Stimulated activated CD8-positive, alpha-beta memory T cell treated with anti-CD3 and anti-CD28 coated beads, Interleukin-12 subunit alpha, Interleukin-12 subunit beta, amount 100 ng/mL, for 4 hours (primary cell): Measurements from ENCODE around the gene C1QL3.
A peak's percentile ranks its signal among the peaks of the same experiment; 100 is the strongest.

Experiments
- DNase-seq: peaks from one replicate; pipeline ENCODE4 v3.0.0-alpha.2; 2020; ENCODE audit warnings: low read depth

C1QL3 gene

GRCh38 chr10:16493884-16494536 lies 27.7 kb downstream of the C1QL3 start:
- no peak for DNase-seq

DNA sequence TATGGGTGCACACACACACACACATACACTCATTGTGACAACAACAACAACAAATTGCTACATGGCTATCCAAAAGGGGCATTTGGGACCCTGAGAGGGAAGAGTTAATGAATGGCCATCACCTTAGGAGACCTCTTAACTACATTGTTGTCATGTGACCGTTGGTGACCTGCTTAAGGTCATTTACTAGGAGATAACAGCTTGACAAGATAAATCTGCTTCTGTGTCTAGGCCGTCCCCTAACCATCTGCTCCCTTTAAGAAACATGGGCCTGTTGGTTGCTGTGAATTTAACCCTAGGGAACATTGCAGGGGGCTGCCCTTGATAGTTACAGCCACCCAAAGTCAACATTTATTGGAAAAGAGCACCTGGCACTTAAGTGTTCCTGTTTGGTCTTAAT lies 29.7 kb downstream of the C1QL3 start:
- no peak for DNase-seq

- no peak for DNase-seq
These were observed 31.2 kb downstream of the C1QL3 start for GRCh38 chr10:16490511-16490910.

DNA sequence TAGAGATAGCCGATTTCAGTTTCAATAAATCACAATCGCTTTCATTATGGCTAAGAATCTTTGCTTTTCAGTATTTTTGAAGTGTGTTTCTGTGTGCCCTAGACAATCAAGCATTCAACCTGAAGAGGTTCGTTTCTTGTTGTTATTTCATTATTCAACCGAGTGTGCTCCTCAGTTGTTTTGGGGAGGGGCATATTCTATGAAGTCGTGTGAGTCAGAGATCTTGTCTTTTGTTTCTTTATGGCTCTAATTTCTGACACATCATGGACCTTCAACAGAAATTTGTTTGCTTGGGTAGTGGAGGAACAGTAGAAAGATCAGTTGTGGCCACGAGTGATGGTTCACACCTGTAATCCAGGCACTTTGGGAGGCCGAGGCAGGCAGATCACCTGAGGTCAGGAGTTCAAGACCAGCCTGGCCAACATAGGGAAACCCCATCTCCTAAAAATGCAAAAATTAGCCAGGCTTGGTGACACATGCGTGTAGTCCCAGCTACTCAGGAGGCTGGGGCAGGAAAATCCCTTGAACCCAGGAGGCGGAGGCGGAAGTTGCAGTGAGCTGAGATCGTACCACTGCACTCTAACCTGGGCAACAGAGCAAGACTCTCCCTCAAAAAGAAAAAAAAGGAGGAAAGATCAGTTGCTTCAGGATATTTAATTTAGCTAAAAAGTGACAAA lies 38.3 kb downstream of the C1QL3 start:
- no peak for DNase-seq

DNA sequence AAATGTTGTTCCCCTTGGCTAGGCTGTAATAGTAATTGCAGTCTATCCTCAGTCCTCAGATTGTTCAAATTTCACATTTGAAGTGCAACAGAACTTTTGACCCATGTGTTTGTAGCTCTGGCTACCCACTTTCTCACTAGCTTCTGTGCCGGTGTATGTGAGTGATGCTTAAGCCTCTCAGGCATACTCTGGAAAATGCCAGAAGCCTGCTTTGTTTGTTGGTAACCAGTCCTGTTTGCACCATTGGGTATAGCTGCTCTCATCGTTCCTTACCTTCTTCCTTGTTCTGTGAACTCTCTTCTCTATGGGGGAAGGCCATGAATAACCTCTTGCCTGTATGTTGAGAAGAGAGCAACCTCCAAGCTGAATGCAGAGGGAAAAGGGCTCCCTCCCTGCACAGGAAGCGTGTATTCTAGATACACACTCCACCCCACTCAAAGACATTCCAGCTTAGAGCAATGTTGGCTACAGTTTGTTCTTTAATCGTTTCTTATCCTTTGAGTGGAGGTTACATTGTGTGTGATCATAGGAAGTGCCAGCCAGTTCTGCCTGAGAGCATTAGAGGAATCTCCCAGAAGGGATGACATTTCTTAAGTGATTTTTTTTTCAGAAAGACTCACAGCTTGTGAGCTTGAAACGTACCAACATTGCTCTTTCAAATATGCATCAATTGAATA lies 40.5 kb downstream of the C1QL3 start:
- DNase-seq = no peak

DNA sequence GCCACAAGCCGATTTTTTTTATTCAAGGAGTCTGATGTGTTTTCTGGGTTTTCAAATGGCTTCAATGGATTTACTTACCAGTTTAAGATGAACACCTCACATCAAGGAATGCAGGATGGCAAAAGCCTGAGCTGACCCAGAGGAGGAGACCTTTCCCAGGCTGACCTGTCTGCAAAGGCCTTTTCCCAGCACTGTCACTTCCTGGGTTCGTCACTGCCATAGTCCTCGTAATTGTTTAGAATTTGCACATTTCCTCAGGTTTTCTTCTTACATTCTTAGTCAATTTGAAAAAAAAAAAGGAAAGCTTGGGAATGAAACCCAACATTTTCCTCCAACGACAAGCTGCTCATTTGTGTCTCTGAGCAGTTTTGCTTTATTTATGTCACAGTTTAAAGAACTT lies 42.9 kb downstream of the C1QL3 start:
- no peak for DNase-seq

DNA sequence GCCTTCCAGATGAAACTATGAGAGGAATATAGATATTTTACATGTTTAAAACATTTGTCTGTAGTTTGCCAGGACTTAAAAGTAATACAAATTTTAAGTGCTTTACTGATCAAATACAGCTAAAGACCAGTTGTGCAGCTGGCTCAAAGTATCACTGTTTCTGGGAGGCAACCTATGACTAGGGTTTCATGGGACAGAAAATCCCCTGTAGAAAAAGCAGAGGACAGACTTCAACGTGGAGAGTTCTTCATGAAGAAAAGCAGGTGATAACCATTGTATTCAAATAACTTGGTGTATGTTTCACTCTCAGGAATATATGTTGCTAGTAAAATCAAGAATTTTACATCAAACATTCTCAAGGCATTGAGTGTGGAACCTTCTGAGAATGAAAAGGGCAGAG lies 43.9 kb downstream of the C1QL3 start:
- DNase-seq = no peak

DNA sequence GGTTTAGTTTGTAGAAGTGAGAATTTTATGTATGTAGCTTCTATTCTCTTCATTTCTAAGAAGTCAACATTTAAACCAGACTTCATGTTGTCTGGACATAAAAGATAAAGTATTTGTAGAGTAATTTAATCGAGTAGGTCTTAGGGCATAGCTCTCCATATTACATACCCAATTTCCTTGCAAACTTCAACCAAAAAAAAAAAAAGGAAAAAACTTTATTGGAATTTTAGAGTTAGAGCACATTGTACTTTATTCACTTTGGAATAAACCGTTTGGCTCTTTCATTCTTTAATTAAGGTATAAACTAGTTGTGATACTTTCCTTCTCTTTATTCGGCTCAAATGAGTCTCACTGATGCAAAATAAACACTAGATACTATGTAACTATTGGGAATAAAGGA lies 48.9 kb downstream of the C1QL3 start:
- DNase-seq = no peak

DNA sequence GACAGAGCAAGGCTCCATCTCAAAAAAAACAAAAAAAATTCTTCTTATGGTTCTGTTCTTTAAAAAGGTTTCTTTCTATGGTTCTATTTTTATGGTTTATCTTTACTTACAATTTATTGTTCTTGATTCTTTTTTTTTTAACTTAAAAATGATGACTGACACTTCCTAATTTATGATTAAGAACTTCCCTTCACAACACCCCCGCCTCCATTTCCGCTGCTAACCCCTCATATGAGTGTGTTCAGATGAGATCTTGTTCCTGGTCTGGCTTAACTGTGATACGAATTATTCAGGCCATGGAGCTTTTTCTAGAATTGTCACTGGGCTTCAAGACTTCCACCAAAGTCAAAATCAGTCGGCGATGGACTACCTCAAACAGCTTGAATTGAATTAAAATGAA lies 50.9 kb downstream of the C1QL3 start:
- DNase-seq = peak; percentile 19

DNA sequence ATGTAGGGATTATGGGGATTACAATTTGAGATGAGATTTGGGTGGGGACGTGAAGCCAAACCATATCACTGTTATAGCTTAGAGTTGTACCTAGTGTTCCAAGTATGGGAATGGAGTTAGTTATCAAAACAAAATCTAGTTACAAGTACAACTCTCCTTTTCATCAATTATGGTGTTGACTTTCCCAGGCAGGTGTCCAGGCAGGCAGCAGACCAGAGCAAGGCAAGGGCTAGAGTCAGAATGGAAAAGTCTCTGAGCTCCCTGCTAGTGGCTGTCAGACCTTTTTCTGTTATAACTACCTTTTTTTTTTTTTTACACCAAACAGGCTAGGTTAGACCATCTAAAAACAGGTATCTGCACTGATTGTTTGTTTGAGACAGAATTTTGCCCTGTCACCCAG lies 55.7 kb downstream of the C1QL3 start:
- DNase-seq = no peak
